NOMO-1 treated with dmso at 0.1 percent for 144 hours (cell line): Measurements from ENCODE around the gene OR8H1.

ENCODE experiments used
- DNase-seq: peaks from one replicate; lab custom pipeline; 2025; ENCODE audit not compliant: unreplicated experiment; lab: John Stamatoyannopoulos, UW

OR8H1 gene, protein sequence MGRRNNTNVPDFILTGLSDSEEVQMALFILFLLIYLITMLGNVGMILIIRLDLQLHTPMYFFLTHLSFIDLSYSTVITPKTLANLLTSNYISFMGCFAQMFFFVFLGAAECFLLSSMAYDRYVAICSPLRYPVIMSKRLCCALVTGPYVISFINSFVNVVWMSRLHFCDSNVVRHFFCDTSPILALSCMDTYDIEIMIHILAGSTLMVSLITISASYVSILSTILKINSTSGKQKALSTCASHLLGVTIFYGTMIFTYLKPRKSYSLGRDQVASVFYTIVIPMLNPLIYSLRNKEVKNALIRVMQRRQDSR

DNA sequence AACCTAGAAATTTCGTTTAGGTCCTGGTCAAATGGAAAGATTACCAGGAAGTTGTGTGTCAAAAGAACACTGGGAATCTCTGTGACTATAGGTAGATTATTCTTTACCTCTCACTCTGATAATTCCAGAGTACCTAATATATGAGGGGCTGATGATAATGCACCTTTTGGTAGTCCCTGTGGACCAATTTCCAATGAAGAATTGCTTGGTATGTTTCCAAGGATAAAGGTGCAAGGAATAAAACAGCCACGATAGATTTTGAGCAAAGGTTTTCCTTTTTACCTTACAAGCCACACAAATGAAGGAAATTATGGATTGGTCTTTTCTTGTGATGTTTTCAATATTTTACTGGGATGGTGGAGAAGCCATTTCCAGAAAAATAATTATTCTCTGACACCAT lies at the start of gene OR8H1:
OR8H1 (minus strand) TSS at position 101 of the 400 bp plus-strand sequence. CDS start 1,192 bp downstream, outside the sequence.
- DNase-seq: no peak

DNA sequence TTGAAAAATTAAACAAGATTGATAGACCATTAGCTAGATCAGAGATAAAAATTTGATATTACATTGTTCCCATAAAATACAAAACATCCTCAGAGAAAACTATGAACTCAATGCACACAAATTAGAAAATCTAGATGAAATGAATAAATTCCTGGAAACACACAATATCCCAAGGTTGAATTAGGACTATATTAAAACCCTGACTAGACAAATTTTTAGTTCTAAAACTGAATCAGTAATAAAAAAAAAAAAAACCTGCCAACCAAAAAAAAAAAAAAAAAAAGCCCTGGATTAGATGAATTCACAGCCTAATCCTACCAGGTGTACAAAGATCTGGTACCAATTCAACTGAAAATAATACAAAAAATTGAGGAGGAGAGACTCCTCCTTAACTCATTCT lies 48.2 kb upstream of the OR8H1 start:
- DNase-seq: no peak

DNA sequence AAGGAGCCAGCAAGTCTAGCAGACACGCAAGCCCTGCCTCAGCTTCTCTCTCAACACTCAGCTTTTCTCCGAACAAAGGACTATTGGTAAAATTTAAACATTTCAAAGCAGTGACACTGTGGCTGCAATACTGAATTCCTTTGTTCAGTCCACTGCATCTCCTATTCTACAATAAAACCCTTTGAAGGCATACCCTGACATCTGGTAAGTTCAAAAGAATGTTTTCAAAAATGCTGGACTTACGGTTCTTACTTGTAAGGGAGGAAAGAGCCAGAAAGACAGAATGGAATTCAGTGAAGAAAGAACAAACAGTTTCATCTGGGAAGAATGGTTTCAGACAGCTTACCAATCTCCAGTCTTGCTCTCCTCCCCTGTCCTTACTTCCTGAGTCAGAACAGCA lies 41.1 kb upstream of the OR8H1 start:
- no peak for DNase-seq

DNA sequence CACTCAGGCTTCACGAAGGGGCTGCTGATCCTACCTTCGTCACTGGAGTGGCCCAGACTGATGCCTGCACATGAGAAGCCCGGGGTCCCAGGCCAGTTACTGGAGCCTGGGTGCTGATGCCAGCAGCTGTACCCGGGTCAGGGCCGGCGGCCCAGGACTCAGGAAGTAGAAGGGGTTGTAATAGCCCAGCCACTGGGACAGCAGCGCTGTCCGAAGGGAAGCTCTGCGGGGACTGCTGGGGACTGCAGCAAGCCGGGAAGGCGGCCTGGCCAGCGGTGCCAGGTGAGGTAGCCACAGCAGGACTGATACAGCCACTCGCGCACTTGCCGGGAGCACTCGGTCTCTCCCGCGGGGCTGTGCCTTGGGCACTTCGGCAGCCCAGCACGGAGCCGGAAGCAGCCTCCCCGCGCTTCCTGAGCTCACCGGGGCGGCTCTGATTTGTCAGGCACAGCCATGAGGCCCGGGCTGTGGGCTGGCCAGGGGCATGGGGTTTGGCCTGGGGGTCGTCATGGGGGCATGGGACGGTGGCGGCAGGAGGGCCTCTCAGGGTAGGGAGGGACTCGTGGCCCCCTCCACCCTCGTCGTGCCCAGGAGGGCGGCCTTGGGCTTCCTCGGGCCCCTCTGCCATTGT lies 39.9 kb upstream of the OR8H1 start:
- DNase-seq: no peak

DNA sequence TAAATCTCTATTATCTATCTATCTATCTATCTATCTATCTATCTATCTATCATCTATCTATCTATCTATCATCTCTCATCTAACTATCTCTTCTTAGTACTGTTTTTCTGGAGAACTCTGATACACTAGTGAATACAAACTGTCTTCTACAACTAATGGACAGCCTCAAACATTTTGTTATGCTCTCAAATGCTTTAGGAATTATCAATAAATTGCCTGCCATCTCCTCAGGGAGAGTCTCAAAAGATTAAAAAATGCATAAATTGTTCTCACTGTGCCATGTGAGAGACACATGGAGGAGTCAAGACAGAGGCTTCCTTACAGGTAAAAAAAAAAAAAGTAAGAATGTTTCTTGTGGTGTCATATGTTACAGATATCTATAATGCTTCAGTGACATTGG lies 22.8 kb upstream of the OR8H1 start, which contains the start of gene OR8K3:
OR8K3 (plus strand) TSS at position 301 of the 400 bp plus-strand sequence. CDS start 3,163 bp downstream, outside the sequence.
- DNase-seq: no peak

DNA sequence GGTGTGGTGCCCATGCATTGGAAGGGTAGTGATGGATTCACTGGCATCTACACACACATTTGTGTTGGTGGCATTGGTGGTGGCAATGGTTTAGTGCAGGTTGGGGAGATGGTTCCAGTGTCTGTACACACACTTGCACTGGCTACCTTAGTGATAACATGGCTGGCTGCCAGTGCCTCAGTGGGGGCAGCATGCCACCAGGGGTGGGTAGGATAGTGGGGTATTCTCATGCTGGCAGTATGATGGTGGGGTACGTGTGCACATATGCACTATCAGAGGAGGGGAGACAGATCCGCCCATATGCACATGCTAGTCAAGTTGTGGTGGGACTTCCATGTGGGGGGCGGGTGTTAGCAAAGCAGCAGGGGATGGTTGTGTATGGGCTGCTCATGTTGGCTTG lies 15.8 kb upstream of the OR8H1 start:
- DNase-seq: no peak

DNA sequence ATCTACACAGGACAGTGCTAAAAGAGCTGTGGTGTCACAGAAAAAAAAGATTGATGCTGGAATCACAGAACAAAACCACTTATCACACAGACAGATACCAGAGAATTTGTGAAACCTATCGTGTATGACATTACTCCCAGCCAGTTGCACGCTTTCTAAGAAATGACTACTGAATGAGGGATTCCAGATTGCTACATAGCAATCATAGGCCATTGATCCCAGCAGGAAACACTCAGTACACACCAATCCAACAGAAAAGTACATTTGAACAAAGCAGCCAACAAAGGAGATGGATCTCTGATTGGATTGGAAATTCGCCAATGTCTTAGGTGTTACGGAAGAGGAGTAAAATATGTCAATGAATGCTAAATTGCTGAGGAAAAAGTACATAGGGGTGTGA lies 4.8 kb upstream of the OR8H1 start:
- DNase-seq: no peak

DNA sequence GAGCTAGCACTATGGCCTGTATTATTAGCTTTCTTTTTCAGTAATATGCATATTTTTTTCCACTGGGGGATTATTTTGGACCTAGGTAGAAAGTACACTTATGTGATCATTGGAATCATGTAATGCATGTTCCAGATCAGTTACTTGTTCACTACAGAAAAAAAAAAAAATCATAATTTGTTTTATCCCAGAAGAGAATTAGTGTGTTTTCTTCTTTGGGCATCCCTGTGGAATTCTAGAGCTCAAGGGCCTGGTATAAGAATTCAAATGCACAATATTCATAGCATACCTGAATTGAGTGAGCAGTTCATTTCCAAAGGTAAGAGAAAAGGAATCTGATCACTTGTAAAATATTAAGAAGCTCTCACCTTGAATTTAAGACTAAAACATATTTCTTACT lies 18.2 kb downstream of the OR8H1 start, which contains the start of gene OR5T1:
OR5T1 (plus strand) TSS at position 301 of the 400 bp plus-strand sequence. CDS start 1,485 bp downstream, outside the sequence.
- DNase-seq: no peak

DNA sequence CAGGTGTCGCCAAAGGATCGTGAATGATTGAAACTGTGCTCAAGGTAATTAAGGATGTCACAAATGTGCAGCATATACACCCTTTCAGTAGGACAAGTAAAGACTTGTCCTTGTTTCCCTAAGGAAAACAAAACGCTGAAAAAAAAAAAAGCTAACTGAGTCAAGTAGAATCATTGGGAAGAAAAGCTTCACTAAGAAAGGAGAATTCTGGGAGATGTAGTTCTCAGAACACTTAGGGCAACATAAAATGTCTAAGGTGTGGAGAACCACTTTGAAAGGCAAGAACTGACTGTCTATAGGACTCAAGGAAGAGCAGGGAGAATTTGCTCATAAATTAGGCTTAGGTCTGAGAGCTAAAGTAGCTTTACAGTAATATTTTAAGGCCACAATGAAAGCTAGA lies 21.0 kb downstream of the OR8H1 start:
- no peak for DNase-seq

DNA sequence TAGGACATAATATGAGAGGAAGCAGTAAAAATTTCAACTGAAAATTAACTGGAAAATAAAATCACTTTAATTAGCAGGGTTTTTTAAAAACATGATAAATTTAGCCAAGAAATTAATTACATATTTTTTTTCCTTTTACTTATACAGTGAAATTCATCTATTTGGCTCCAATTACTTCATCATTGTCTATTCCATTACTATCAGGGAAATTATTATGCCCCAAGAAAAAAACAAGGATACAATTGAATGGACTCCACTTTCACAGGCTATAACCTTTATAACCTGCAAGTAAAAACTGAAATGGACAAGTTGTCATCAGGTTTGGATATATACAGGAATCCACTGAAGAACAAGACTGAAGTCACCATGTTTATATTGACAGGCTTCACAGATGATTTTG lies 40.1 kb downstream of the OR8H1 start, which contains the start of gene OR5T3:
OR5T3 (plus strand) TSS at position 301 of the 400 bp plus-strand sequence; CDS start at position 301, 0 bp downstream.
- no peak for DNase-seq
